WERI-Rb-1 (cell line): ENCODE measurements around the gene SP110.
"Not testable (repeated sequence)": the region's sequence is repeated elsewhere in the genome, so short reads cannot be mapped to it uniquely, and the experiment has no call there.

ENCODE experiments used
- DNase-seq: peaks from one replicate; pipeline ENCODE4 v3.0.0-alpha.2; 2020
- H3K27ac ChIP-seq: fragments of 250-450 bp; sonication (Bioruptor Pico); 2 replicates; pipeline ENCODE4 v1.5.1; 2020; ENCODE audit warnings: mild to moderate bottlenecking, moderate library complexity
- H3K27me3 ChIP-seq: fragments of 250-450 bp; sonication (Bioruptor Pico); 2 replicates; pipeline ENCODE4 v1.5.1; 2021; ENCODE audit warnings: mild to moderate bottlenecking, low read depth, moderate library complexity; ENCODE audit not compliant: insufficient read depth, severe bottlenecking
- H3K36me3 ChIP-seq: fragments of 250-450 bp; sonication (Bioruptor Pico); 2 replicates; pipeline ENCODE4 v1.5.1; 2020; ENCODE audit warnings: mild to moderate bottlenecking, moderate library complexity
- H3K4me3 ChIP-seq: 2 replicates; pipeline ENCODE4 v1.5.1; 2011; ENCODE audit warnings: low read depth, mild to moderate bottlenecking, control low read depth, low read length
- H3K9me3 ChIP-seq: fragments of 250-450 bp; sonication (Bioruptor Pico); 2 replicates; pipeline ENCODE4 v1.5.1; 2021; ENCODE audit warnings: mild to moderate bottlenecking, moderate library complexity; ENCODE audit not compliant: severe bottlenecking
- CTCF ChIP-seq: IDR thresholded peaks from 2 replicates; pipeline ENCODE4 v1.5.1; 2011; ENCODE audit warnings: low read depth, mild to moderate bottlenecking, control low read depth, inconsistent platforms, low read length

SP110 gene

GRCh38 chr2:230124235-230124634 lies 95.5 kb downstream of the SP110 start:
- TF ChIP-seq CTCF, result no peak
- no peak overlapping the region for H3K4me3 ChIP-seq
- no peak for DNase-seq
- no peaks in the 10 kb centered on the region for H3K9me3 ChIP-seq
- H3K27me3 ChIP-seq, result peaks cover 28% of the 10 kb centered on the region
- H3K36me3 ChIP-seq, result no peaks in the 10 kb centered on the region
- no peak overlapping the region for H3K27ac ChIP-seq

GRCh38 chr2:230120376-230120775 lies 99.4 kb downstream of the SP110 start:
- H3K9me3 ChIP-seq, DNase-seq, H3K27ac ChIP-seq, H3K4me3 ChIP-seq, H3K36me3 ChIP-seq: not testable (repeated sequence)
- peaks cover 15% of the 10 kb centered on the region for H3K27me3 ChIP-seq

GRCh38 chr2:230119827-230120226 lies 100.0 kb downstream of the SP110 start:
- H3K27ac ChIP-seq, H3K36me3 ChIP-seq, H3K4me3 ChIP-seq, DNase-seq, H3K9me3 ChIP-seq: not testable (repeated sequence)
- peaks cover 11% of the 10 kb centered on the region for H3K27me3 ChIP-seq
